Astrocyte of the spinal cord (primary cell): ENCODE measurements around the gene ZNF223.

ENCODE experiments used
- DNase-seq: peaks from one replicate; pipeline ENCODE4 v3.0.0; 2011; ENCODE audit warnings: low read depth, low spot score
- H3K4me3 ChIP-seq: 2 replicates; pipeline ENCODE4 v1.5.1; 2011; ENCODE audit warnings: low read depth, mild to moderate bottlenecking, low read length, moderate library complexity
- CTCF ChIP-seq: IDR thresholded peaks from 2 replicates; pipeline ENCODE4 v1.5.1; 2012; ENCODE audit warnings: low read depth, mild to moderate bottlenecking, low read length, inconsistent platforms
- in situ Hi-C: cut with HindIII; loops from 2 replicates; pipeline ENCODE4 v1.10.0; 2017; ENCODE audit warnings: low sequenced_read_pairs

Gene ZNF223

GRCh38 chr19:44032001-44032610 lies 19.7 kb upstream of the ZNF223 start:
- H3K4me3 ChIP-seq: no peak overlapping the region
- no peak for DNase-seq
- TF ChIP-seq CTCF: no peak
- in situ Hi-C loops: no loop called here

- no peak overlapping the region for H3K4me3 ChIP-seq
- DNase-seq: no peak
- in situ Hi-C loops: no loop called here
- TF ChIP-seq CTCF: no peak
These were observed 9.7 kb upstream of the ZNF223 start for GRCh38 chr19:44042147-44042546.

GRCh38 chr19:44050740-44051649 lies 841 bp upstream of the ZNF223 start:
- in situ Hi-C loops: no loop called here
- H3K4me3 ChIP-seq: peak overlapping the region; percentile 88
- TF ChIP-seq CTCF: no peak
- no peak for DNase-seq

- in situ Hi-C loops: no loop called here
- no peak overlapping the region for H3K4me3 ChIP-seq
- TF ChIP-seq CTCF: no peak
- DNase-seq: no peak
These were observed 4.0 kb downstream of the ZNF223 start for GRCh38 chr19:44055870-44056269.

DNA sequence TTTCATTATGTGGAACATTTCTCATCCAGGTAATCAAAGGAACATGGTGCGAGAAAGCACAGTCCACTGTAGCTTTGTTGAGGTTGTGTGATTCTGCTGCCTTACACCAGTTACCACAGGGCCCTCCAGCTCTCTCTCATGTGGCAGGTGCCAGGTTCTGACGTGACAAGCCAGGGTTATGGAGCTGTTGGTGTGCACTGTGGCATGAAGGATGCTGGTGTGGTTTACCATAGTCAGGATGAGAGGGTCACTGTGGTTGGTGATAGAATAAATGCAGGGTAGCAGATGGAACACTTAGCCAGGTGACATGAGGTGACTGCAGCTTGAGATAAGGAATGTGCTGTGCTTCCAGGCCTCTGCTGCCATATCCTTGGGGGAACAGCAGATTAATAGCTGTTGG lies 7.4 kb downstream of the ZNF223 start:
- H3K4me3 ChIP-seq: no peak overlapping the region
- in situ Hi-C loops: no loop called here
- no peak for DNase-seq
- no peak for TF ChIP-seq CTCF

DNA sequence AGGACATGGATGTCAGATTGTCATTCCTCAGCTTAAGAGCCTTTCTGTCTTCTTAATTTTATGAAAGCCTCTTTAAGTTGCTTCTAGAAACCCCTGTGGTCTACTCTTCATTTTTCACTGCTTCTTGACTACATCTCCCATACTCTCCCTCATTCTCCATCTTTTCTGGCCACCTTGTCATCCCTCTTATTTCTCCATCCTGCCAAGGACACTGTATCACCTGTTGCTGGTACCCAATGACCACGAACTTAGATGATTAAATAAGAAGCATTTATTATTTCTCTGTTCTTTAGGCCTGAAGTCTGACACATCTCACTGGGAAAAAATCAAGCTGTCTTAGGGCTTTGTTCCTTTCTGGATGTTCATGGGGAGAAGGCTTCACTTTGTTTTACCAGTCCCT lies 9.2 kb downstream of the ZNF223 start:
- no peak for DNase-seq
- no peak overlapping the region for H3K4me3 ChIP-seq
- in situ Hi-C loops: no loop called here
- no peak for TF ChIP-seq CTCF
